ENCODE results near the gene MSL1.
A peak's percentile ranks its signal among the peaks of the same experiment; 100 is the strongest.

Gene MSL1

GRCh38 chr17:40167685-40168261 lies 46.0 kb downstream of the MSL1 start:
- DNase-seq (ENCODE audit: low read depth): no peak
- TF ChIP-seq CTCF (conservative IDR thresholded peaks at IDR 0.05; ENCODE audit: low read length): no peak
- H3K4me3 ChIP-seq (ENCODE audit: low read length): no peak overlapping the region

- no peak overlapping the region for H3K4me3 ChIP-seq (ENCODE audit: low read length)
- peak; percentile 79 for TF ChIP-seq CTCF (conservative IDR thresholded peaks at IDR 0.05; ENCODE audit: low read length)
- DNase-seq (ENCODE audit: low read depth): peak; percentile 81
These were observed 46.6 kb downstream of the MSL1 start for GRCh38 chr17:40168262-40168832.

- no peak overlapping the region for H3K4me3 ChIP-seq (ENCODE audit: low read length)
- no peak for DNase-seq (ENCODE audit: low read depth)
- no peak for TF ChIP-seq CTCF (conservative IDR thresholded peaks at IDR 0.05; ENCODE audit: low read length)
These were observed 48.6 kb downstream of the MSL1 start for GRCh38 chr17:40170325-40170724.

- H3K4me3 ChIP-seq (ENCODE audit: low read length): no peak overlapping the region
- TF ChIP-seq CTCF (conservative IDR thresholded peaks at IDR 0.05; ENCODE audit: low read length): no peak
- no peak for DNase-seq (ENCODE audit: low read depth)
These were observed 50.0 kb downstream of the MSL1 start for GRCh38 chr17:40171750-40172149.

- no peak for TF ChIP-seq CTCF (conservative IDR thresholded peaks at IDR 0.05; ENCODE audit: low read length)
- DNase-seq (ENCODE audit: low read depth): no peak
- H3K4me3 ChIP-seq (ENCODE audit: low read length): no peak overlapping the region
These were observed 51.5 kb downstream of the MSL1 start for GRCh38 chr17:40173091-40173777.

- no peak overlapping the region for H3K4me3 ChIP-seq (ENCODE audit: low read length)
- no peak for TF ChIP-seq CTCF (conservative IDR thresholded peaks at IDR 0.05; ENCODE audit: low read length)
- DNase-seq (ENCODE audit: low read depth): no peak
These were observed 52.0 kb downstream of the MSL1 start for GRCh38 chr17:40173778-40174135.

- H3K4me3 ChIP-seq (ENCODE audit: low read length): no peak overlapping the region
- no peak for DNase-seq (ENCODE audit: low read depth)
- no peak for TF ChIP-seq CTCF (conservative IDR thresholded peaks at IDR 0.05; ENCODE audit: low read length)
These were observed 52.7 kb downstream of the MSL1 start for GRCh38 chr17:40174514-40174913.

Measured in AG10803 (cell line).